Fibroblast of skin of right biceps (primary cell): ENCODE results near the gene NEURL4.

Experiments used
- DNase-seq: peaks from one replicate; pipeline ENCODE4 v3.0.0-alpha.2; 2013

Gene NEURL4

DNA sequence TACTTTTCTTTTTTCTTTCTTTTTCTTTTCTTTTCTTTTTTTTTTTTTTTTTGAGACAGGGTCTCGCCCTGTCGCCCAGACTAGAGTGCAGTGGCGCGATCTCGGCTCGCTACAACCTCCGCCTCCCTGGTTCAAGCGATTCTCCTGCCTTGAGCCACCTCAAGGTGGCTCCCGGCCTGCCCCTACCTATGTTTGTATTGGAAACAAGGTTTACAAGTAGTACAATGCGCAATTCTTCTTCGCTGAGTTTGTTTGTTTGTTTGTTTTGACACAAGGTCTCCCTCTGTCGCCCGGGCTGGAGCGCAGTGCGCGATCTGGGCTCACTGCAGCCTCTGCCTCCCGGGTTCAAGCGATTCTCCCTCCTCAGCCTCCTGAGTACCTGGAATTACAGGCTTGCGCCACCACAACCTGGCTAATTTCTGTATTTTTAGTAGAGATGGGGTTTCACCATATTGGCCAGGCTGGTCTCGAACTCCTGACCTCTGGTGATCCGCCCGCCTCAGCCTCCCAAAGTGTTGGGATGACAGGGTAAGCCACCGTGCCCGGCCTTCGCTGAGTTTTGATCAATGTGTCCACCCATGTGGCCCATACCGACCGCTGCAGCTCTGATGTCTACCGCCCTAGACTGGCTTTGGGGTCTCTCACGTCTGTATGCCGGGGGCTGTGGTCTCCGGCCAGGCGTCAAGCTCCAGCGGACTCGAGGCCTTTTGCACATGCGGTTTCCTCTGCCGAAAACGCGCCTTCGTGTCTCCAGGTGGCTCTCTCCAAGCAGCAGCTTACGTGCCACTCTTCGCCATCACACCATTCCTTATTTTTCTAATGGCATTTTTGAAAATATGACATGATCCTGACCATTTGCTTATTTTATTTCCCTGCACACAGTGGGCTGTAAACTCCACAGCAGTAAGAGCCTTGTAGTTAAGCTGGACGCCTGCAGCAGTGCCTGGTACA lies 33.6 kb downstream of the NEURL4 start:
- no peak for DNase-seq

DNA sequence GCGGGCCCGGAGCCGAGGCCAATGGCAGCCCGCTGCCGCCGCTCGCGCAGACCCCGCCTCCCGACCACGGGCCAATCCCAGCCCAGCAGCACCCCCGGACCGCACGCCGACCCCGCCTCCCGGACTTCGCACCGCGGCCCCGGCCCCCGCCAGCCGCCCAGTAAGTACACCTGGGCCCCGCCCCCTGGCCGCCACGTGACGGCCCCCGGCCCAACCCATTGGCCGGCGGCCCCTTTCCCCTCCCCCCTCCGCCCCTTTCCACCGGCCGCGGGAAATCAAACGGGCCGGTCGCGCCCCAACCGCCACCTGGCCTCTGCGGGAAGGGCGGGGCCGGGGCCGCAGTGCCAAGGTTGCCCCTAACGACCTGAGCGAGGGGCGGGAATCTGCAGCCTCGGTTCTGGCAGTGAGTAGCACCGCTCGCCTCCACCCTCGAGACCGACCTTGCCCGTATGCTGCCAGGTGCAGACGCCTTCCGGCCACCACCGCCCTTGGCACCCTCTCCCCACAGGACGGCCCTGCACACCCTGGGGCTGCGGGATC lies 34.5 kb downstream of the NEURL4 start, which contains the start of gene YBX2:
YBX2 (minus strand) TSS at position 26 of the 540 bp plus-strand sequence. CDS start 139 bp downstream, outside the sequence.
- DNase-seq, result peak; percentile 46

DNA sequence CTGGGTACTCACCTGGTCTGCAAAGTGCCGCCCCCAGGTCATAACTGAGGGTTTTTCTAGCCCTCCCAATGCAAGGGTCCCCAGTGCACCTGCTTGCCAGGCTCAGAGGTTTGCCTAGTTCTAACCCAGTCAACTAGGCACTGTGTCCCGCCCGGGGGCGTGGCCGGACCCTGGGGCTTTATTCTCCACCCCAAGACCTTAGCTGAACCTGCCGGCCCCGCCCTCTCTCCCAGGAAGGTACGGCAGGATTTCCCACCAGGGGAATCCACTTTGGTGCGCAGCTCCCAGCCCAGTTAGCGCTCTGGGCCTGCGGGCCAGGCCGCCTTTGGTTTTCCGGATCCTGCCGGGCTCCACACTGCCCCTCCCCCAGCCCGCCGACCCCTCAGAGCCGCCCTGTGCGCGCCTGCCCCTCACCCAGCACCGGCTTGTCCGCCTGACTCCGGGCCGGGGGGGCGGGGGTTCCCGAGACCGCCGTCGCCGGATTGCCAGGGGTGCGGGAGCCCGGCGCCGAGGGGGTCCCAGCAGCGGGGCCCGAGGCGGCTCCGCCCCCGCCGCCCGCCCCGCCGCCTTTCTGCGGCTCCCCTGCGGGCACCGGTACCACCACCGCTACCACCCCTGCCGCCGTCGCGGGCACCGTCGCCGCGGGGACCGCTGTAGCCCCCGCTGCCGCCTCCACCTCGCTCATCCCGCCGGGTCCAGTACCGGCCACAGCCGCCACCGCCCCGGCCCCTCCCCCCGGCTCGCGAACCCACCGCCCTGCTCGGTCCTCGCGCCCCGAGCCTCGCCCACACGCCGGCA lies 35.1 kb downstream of the NEURL4 start:
- DNase-seq, result no peak

DNA sequence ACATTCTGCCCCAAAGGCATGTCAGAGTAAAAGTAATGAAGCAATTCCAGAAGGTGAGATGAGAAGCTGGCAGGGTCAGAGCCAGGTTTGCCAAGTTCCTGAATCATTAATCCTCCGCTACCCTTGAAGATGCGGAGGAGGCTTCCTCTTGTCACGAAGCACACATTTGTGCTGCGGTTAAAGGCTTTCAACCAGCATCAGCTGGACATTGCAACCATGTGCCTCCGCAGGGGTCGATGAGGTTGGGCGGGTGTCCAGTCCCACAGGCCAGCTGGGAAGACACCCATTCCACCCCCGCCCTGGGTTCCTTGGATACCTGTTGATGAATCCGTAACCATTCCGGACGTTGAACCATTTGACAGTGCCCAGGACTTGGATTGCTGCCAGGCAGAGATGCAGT lies 36.0 kb downstream of the NEURL4 start:
- no peak for DNase-seq

DNA sequence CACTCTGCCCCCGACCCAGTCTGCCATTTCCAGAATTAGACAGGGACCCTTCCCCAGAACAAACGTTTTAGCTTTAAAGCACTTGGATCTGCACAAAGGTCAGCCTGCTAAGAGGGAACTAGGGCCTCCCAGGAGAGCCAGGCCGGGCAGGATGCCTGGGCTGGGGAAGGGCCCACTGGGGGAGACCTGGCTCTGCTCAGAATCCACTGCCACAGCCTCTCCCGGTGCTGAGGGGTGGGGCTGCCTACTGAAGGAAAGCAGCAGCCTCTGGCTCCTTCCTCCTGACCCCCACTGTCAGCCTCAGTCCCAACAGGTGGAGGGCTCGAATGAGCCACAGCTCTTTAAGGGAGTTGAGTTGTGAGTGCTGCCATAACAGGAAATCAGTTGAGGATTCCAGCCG lies 36.4 kb downstream of the NEURL4 start:
- no peak for DNase-seq

DNA sequence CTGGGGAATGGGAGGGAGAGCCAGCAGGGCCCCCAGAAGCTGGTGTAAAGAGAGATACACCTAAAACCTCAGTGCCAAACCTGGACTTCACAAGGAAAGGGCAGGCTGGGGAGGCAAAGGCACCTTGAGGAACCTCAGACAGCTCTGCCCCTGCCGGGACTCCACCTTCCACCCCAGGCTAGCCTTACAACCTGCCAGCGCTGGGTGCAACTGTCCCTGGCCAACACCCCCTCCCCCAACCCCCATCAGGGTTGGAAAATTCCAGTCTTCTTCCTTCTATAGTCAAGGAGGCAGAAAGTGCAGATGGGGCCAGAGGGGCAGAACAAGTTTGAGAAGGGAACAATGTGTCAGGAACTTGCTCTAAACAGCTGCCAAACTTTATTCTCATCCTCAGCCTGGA lies 36.9 kb downstream of the NEURL4 start:
- no peak for DNase-seq

DNA sequence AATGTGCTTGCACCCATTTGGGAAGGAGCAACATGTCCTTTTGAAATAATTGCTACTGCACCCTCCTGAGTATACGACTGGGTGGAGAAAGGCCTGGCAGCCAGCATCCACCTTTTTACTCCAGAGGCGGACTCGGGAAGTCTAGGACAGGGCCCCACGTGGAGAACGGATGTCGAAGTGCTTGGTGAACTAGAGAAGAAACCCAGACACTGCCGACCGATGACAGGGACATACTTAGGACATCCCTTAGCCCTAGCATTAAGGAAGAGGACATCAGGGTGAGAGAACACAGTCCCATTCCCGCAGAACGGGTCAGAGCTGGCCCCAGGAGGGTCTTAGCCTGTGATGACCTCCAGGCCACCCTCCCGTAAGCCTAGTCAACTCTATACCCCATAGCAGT lies 38.5 kb downstream of the NEURL4 start:
- DNase-seq, result no peak

DNA sequence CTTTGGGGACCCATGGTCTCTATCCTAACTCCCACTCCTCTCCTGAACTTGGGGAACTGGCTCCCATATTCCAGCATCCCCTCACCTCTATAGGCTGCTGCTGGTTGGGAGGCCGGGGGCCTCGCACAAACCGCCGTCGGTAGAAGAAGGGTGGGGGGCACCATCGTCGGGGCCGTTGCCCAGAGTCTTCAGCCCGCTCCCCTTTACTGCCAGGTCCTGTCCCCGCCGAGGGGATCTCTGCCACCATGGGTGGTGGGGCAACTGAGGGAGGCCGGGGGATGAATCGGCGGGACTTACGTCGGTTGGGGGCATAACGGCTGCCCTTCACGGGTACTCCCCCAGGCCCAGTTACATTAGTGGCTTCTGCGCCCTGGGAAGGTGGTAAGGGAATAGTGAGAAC lies 39.0 kb downstream of the NEURL4 start:
- DNase-seq, result no peak

DNA sequence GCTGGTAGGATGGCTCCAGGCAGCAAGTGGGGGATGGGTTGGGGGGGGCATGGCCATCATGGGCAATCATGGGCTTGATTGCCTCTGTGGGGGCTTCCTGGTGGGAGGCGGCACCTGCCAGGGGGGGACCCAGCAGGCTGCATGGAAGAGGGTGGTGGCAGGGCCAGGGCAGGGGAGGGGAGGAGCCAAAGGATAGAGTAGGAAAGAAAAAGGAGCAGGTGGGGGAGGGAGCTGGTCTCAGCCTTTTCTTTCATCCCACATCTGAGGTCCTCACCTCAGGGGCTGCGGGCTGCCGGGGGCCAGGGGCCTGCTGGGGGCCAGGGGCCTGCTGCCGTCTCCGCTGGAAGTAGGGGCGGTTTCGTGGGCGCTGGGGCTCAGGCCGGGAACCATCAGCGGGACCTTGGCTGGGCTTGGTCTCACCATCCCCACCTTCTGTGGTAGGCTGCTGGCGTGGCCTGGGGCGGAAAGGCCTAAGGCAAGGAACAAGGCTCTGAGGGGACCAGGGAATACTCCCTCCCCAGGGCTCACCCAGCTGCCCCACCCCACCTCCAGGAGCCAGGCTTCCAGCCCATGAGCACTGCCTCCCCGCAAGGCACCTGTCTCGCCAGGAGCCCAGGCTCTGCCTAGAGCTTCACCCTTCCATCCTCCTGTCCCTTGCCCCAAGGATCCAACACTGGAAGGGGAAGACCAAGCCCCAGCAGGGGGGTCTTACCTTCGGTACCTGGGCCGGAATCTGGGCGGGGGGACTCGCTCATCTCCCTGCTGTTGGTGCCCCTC lies 39.7 kb downstream of the NEURL4 start:
- no peak for DNase-seq

DNA sequence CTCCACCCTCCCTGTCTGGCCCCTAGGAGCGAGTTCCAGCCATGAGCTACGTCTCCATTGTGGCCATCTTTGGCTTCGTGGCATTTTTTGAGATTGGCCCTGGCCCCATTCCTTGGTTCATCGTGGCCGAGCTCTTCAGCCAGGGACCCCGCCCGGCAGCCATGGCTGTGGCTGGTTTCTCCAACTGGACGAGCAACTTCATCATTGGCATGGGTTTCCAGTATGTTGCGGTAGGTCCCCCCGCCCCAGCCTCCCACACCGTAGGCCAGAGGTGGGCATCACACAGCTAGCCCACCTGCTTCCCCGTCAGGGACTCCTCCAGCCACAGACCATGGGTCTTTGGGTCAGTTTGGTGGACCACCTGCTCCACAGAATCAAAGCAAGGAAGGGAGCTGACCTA lies 43.5 kb downstream of the NEURL4 start:
- DNase-seq, result no peak

DNA sequence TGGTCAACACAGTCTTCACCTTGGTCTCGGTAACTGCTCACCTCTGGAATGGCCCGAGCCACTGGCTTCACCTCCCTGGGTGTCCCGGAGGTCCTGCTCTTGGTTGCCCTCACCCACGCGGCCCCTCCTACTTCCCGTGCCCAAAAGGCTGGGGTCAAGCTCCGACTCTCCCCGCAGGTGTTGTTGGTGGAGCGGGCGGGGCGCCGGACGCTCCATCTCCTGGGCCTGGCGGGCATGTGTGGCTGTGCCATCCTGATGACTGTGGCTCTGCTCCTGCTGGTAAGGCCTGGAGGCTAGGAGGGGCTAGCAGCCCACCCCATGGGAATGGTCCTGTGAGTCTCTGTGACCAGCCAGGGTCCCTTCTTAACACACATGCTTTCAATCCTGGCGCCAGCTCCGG lies 44.2 kb downstream of the NEURL4 start:
- no peak for DNase-seq

DNA sequence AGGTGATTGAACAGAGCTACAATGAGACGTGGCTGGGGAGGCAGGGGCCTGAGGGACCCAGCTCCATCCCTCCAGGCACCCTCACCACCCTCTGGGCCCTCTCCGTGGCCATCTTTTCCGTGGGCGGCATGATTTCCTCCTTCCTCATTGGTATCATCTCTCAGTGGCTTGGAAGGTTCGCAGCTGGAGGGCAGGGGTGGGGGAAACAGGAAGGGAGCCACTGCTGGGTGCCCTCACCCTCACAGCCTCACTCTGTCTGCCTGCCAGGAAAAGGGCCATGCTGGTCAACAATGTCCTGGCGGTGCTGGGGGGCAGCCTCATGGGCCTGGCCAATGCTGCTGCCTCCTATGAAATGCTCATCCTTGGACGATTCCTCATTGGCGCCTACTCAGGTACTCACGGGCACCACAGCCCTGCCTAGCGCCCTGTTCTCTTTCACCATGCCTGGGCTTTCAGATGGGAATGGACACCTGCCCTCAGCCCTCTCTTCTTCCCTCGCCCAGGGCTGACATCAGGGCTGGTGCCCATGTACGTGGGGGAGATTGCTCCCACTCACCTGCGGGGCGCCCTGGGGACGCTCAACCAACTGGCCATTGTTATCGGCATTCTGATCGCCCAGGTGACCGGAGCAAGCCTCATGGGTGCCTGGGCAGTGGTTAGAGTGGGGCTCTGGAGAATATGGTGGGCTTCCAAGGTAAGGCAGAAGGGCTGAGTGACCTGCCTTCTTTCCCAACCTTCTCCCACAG lies 45.5 kb downstream of the NEURL4 start:
- no peak for DNase-seq

DNA sequence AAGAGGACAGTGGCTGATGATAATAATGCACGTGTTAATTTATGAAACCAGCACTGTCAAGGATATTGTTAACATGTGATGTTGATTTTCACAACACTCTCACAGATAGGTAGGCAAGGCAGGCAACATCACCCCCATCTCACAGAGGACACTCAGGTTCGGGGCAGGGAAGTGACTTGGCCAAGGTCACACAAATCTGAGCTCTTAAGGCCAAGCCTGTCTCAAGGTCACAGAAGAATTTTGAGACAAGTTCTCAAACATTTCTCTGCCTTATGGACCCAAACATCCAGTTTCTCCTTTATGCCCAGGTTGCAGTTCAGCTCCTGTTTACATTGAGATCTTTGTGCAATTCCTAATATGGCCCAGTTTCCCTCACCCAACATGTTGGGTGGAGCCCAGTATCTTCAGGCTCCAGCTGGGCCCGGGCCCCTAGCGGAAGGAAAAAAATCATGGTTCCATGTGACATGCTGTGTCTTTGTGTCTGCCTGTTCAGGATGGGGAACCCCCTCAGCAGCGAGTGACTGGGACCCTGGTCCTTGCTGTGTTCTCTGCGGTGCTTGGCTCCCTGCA lies 46.3 kb downstream of the NEURL4 start:
- DNase-seq, result no peak

DNA sequence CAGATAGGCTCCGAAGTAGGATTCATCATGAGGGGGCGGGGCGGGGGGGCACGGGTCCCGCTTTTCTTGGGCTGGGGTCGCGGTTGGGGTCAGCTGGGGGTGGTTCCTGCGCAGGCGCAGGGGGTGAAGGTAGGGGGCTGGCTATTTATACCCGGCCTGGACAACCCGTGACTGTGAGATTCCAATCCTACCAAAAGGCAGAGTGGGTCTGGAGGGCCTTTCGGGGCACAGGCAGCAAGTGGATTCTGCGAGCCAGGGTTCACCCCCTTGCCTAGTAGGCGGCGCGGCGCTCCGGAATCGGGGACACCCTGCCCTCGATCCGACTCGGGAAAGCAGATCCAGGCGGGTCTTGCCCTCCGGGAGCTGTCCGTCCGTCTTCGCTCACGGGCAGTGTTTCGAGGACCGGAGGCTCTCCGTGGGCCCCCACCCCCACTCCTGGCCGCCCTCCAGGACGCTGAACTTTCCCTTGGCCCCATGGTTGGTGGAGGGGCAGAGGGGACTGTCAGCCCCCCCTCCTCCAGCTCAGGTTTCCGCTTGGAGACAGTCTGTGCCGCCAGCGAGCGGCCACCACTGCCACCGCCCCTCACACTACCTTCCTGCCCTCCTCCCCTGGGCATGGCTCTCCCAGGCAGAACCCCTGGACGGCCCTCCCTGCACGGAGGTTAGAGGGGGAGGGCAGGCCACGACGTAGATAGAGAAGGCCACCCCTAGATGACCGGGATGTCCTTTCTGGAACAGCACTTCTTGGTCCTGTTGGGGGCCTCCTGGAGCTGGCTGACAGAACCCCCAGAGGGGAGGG lies 47.0 kb downstream of the NEURL4 start:
- no peak for DNase-seq

DNA sequence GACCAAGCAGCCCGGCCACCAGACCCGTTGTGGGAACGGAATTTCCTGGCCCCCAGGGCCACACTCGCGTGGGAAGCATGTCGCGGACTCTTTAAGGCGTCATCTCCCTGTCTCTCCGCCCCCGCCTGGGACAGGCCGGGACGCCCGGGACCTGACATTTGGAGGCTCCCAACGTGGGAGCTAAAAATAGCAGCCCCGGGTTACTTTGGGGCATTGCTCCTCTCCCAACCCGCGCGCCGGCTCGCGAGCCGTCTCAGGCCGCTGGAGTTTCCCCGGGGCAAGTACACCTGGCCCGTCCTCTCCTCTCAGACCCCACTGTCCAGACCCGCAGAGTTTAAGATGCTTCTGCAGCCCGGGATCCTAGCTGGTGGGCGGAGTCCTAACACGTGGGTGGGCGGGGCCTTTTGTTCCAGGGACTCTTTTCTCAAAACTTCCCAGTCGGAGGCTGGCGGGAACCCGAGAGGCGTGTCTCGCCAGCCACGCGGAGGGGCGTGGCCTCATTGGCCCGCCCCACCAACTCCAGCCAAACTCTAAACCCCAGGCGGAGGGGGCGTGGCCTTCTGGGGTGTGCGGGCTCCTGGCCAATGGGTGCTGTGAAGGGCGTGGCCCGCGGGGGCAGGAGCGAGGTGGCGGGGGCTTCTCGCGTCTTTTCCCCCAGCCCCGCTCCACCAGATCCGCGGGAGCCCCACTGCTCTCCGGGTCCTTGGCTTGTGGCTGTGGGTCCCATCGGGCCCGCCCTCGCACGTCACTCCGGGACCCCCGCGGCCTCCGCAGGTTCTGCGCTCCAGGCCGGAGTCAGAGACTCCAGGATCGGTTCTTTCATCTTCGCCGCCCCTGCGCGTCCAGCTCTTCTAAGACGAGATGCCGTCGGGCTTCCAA lies 47.8 kb downstream of the NEURL4 start, which contains the start of gene SLC2A4:
SLC2A4 (plus strand) TSS at position 645 of the 879 bp plus-strand sequence; CDS start at position 862, 217 bp downstream.
- DNase-seq, result peak; percentile 94

DNA sequence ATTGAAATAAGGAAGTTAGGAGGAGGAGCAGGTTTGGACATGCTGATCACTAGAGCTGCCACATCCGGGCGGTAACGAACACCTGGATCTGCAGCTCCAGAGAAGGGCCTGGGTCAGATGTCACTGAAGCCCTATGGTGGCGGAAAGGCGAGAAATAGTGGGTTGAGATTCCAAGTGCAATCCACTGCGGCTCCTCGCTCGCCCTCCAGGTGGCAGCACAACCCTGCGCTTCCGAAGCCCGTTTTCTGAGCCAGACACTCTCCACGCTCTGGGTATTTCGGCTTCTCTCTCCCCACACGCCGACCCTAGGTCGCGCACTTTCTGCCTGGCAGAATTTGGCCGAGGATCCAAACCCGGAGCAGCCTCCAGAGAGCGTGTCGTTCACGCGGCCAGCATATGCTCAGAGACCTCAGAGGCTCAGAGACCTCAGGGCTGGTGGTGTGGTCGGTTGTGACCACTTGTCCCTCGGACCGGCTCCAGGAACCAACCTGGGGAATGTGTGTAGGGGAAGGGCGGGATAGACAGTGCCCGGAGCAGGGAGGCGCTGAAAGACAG lies 48.5 kb downstream of the NEURL4 start:
- peak; percentile 68 for DNase-seq

DNA sequence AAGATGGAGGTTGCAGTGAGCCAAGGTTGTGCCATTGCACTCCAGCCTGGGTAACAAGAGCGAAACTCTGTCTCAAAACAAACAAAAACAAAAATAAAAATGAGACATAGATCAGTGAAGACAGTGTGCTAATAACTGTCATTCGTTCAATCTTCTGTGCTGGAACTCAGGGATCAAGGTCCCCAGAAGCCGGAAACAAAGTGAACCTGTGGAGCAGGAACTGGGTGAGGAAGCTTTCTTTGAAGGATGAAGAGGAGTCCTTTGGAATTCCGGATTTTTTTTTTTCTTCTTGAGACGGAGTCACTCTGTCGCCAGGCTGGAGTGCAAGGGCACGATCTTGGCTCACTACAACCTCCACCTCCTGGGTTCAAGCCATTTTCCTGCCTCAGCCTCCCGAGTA lies 49.7 kb downstream of the NEURL4 start:
- DNase-seq, result no peak

DNA sequence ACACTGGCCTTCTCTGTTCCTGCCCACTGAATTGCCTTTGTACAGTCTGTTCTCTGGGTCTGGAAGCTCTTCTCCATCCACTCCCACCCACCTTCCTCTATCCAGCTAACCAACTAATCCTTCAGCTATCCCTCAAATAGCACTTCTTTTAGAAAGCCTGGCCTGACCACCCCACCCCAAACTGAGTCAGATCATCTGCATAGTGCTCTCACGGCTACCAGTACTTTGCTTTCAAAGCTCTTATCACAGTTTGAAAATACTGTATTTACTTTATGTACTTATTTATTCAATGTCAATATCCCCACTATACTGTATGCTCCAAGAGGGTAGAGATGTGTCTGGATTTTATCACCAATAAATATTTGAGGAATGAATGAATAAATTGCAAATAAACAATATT lies 62.4 kb downstream of the NEURL4 start:
- no peak for DNase-seq
